ENCODE results near the gene MAP2K3. TPM values are rescaled to one million over a fixed set of nuclear protein-coding genes. Genes with fewer than 3 reads are reported as not detected.

MAP2K3 gene
- total and polyA plus RNA-seq, 10 of the 15 experiments (the other 5 are each of a cell fraction or from before 2014, with no cell fraction given), result 0.71 to 39.4 (median 18.6) TPM

GRCh38 chr17:21275579-21276263, 8.8 kb upstream of the MAP2K3 start (continued):
- TF ChIP-seq NR2C1 (IDR thresholded peaks at IDR 0.05) (no peak), FOS (IDR thresholded peaks at IDR 0.05; ENCODE audit: borderline replicate concordance, extremely low read depth, insufficient read length) (peak; percentile 10), NFYA (IDR thresholded peaks at IDR 0.05; ENCODE audit: borderline replicate concordance, low read depth, low read length) (no peak), NFYB (IDR thresholded peaks at IDR 0.05; ENCODE audit: insufficient read depth, low read depth, low read length) (peak; percentile 92), MAX (IDR thresholded peaks at IDR 0.05; ENCODE audit: low read depth, low read length) (peak; percentile 60; the same call in 1 of the 2 replicates), ZBTB33 (IDR thresholded peaks at IDR 0.05) (no peak), JUNB (IDR thresholded peaks at IDR 0.05) (no peak), RFX5 (IDR thresholded peaks at IDR 0.05; ENCODE audit: low read depth, low read length) (no peak), WRNIP1 (IDR thresholded peaks at IDR 0.05; ENCODE audit: borderline replicate concordance, low read depth, low read length) (no peak), PAX8 (IDR thresholded peaks at IDR 0.05) (no peak), TCF12 (IDR thresholded peaks at IDR 0.05; ENCODE audit: low read depth, low read length) (0 out of 2 replicates have a peak, but pooled peaks have one; percentile 2)
